ENCODE results near the gene CMTM8.

The CMTM8 gene

GRCh38 chr3:32281570-32282106 lies 43.2 kb downstream of the CMTM8 start:
- DNase-seq: no peak

GRCh38 chr3:32282578-32283154 lies 44.2 kb downstream of the CMTM8 start:
- DNase-seq: no peak

- no peak for DNase-seq
Observed at GRCh38 chr3:32283304-32283703, 44.8 kb downstream of the CMTM8 start.

- no peak for DNase-seq
Observed at GRCh38 chr3:32284443-32285212, 46.1 kb downstream of the CMTM8 start.

GRCh38 chr3:32285891-32286290 lies 47.4 kb downstream of the CMTM8 start:
- DNase-seq: peak in 1 of 2 experiments; percentile 8

- DNase-seq: peak in 1 of 2 experiments; percentile 24
Observed at GRCh38 chr3:32288819-32289218, 50.3 kb downstream of the CMTM8 start.

- DNase-seq: no peak
Observed at GRCh38 chr3:32290619-32291018, 52.1 kb downstream of the CMTM8 start.

- no peak for DNase-seq
Observed at GRCh38 chr3:32292085-32292796, 53.8 kb downstream of the CMTM8 start.

- no peak for DNase-seq
Observed at GRCh38 chr3:32293903-32294302, 55.4 kb downstream of the CMTM8 start.

- DNase-seq: peak; percentile 27 to 50
Observed at GRCh38 chr3:32296251-32297204, 58.0 kb downstream of the CMTM8 start.

- DNase-seq: peak in 1 of 2 experiments; percentile 53
Observed at GRCh38 chr3:32297366-32297765, 58.9 kb downstream of the CMTM8 start.

- no peak for DNase-seq
Observed at GRCh38 chr3:32301426-32301825, 62.9 kb downstream of the CMTM8 start.

GRCh38 chr3:32302601-32303398 lies 64.3 kb downstream of the CMTM8 start:
- DNase-seq: no peak

- no peak for DNase-seq
Observed at GRCh38 chr3:32303399-32303747, 64.9 kb downstream of the CMTM8 start.

- no peak for DNase-seq
Observed at GRCh38 chr3:32303977-32304881, 65.7 kb downstream of the CMTM8 start.

GRCh38 chr3:32305361-32305876 lies 66.9 kb downstream of the CMTM8 start:
- no peak for DNase-seq

GRCh38 chr3:32306072-32306471 lies 67.6 kb downstream of the CMTM8 start:
- DNase-seq: no peak

- no peak for DNase-seq
Observed at GRCh38 chr3:32307591-32307990, 69.1 kb downstream of the CMTM8 start.

GRCh38 chr3:32308378-32308777 lies 69.9 kb downstream of the CMTM8 start:
- DNase-seq: no peak

GRCh38 chr3:32309654-32310242 lies 71.3 kb downstream of the CMTM8 start:
- DNase-seq: no peak

All from stimulated activated CD4-positive, alpha-beta T cell treated with anti-CD3 and anti-CD28 coated beads, Interleukin-4, amount 100 ng/mL, for 4 hours (primary cell).